Upper lobe of left lung (tissue), 6 donors: Measurements from ENCODE around the gene DST. TPM values are rescaled to one million over a fixed set of nuclear protein-coding genes. Genes with fewer than 3 reads are reported as not detected.

Source experiments
- ATAC-seq, 2 donors: fragments of 200-7000 bp; cut with Tn5 transposase; one replicate each; pipeline ENCODE4 v1.9.1; 2022; ENCODE audit warnings: mild to moderate bottlenecking in 2 of 2, moderate library complexity in 2 of 2; ENCODE audit not compliant: low FRiP score in 2 of 2
- DNase-seq, 2 donors: peaks; one replicate each; pipeline ENCODE4 v3.0.0-alpha.2; 2019 to 2020
- H3K27ac ChIP-seq, 4 donors: fragments of 200-600 bp; sonication (generic); one replicate each; pipeline ENCODE4 v1.5.1; 2016 to 2019
- H3K27me3 ChIP-seq, 4 donors: fragments of 200-600 bp; sonication (generic); one replicate each; pipeline ENCODE4 v1.5.1; 2017 to 2019
- H3K36me3 ChIP-seq, 4 donors: fragments of 200-600 bp; sonication (generic); one replicate each; pipeline ENCODE4 v1.5.1; 2016 to 2019
- H3K4me1 ChIP-seq, 4 donors: fragments of 200-600 bp; sonication (generic); one replicate each; pipeline ENCODE4 v1.5.1; 2018 to 2019
- H3K4me3 ChIP-seq, 4 donors: fragments of 200-600 bp; sonication (generic); one replicate each; pipeline ENCODE4 v1.5.1; 2017 to 2019; ENCODE audit warnings: mild to moderate bottlenecking in 2 of 4, moderate library complexity in 1 of 4
- H3K9me3 ChIP-seq, 4 donors: fragments of 200-600 bp; sonication (generic); one replicate each; pipeline ENCODE4 v1.5.1; 2018 to 2019
- EP300 ChIP-seq, 4 donors: sonication (generic); formaldehyde crosslinking; IDR thresholded peaks; one replicate each; pipeline ENCODE4 v1.5.1; 2017; ENCODE audit warnings: antibody characterized with exemption in 4 of 4, control low read depth in 2 of 4
- POLR2A ChIP-seq, 4 donors: fragments of 450-650 bp; IDR thresholded peaks; one replicate each; pipeline ENCODE4 v1.5.1; 2016 to 2017; ENCODE audit warnings: antibody characterized with exemption in 4 of 4, mild to moderate bottlenecking in 2 of 4
- POLR2AphosphoS5 ChIP-seq, 2 donors: sonication (generic); formaldehyde crosslinking; IDR thresholded peaks; one replicate each; pipeline ENCODE4 v1.5.1; 2017; ENCODE audit warnings: antibody characterized with exemption in 2 of 2
- WGBS, 2 donors: methylation state at CpG; one replicate each; pipeline ENCODE4 v1.1.5; 2017 to 2018; 5-methylcytosine and 5-hydroxymethylcytosine counted together
- total RNA-seq, 6 donors: library from RNA; depleted of rRNA in 4 of 6; stranded (reverse); fragments of >200 nt in 4 of 6; gene quantifications; one replicate each; pipeline versions ENCODE4 v1.1.0 to v1.2.1, GENCODE V29; 2016 to 2021
- TF ChIP-seq, protein P1 (sequence below), 6 experiments: fragments of 450-650 bp in 4 of 6; fragments of 200-600 bp in 2 of 6; sonication (generic) in 2 of 6; IDR thresholded peaks; one replicate each; pipeline ENCODE4 v1.5.1; 2016 to 2019; ENCODE audit warnings: antibody characterized with exemption in 6 of 6
- donor health status: DM: no; HTN: no; CAD: no; lungs with moderate emphysema.
- donor health status: DM: no; HTN: yes; CAD: no; lungs with severe emphysema.

The DST gene
- total RNA-seq, 6 donors from 2014 or later: 241 to 477 (median 341) TPM

DNA sequence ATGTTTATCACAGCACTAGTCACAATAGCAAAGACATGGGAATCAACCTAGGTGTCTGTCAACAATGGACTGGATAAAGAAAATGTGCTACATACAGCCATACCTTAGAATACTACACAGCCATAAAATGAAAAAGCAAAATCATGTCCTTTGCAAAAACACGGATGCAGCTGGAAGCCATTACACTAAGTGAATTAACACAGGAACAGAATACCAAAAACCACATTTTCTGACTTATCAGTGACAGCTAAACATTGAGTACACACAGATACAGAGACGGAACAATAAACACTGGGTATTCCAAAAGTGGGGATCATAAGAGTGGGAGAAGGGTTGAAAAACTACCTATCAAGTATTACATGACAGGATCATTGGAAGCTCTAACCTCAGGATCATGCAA, 43.3 kb upstream of the DST start:
- Histone ChIP-seq H3K4me1 (peaks cover 0 to 14% (median 2%) of the 10 kb centered on the region in 4 donors), H3K36me3 (no peaks in the 10 kb centered on the region), H3K9me3 (no peaks in the 10 kb centered on the region), H3K27me3 (no peaks in the 10 kb centered on the region), H3K4me3 (no peak overlapping the region), H3K27ac (peak overlapping the region in 2 of 4 donors; percentile 44 to 54)
- TF ChIP-seq, protein P1, sequence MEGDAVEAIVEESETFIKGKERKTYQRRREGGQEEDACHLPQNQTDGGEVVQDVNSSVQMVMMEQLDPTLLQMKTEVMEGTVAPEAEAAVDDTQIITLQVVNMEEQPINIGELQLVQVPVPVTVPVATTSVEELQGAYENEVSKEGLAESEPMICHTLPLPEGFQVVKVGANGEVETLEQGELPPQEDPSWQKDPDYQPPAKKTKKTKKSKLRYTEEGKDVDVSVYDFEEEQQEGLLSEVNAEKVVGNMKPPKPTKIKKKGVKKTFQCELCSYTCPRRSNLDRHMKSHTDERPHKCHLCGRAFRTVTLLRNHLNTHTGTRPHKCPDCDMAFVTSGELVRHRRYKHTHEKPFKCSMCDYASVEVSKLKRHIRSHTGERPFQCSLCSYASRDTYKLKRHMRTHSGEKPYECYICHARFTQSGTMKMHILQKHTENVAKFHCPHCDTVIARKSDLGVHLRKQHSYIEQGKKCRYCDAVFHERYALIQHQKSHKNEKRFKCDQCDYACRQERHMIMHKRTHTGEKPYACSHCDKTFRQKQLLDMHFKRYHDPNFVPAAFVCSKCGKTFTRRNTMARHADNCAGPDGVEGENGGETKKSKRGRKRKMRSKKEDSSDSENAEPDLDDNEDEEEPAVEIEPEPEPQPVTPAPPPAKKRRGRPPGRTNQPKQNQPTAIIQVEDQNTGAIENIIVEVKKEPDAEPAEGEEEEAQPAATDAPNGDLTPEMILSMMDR (IDR thresholded peaks at IDR 0.05): no peak
- TF ChIP-seq POLR2AphosphoS5 (IDR thresholded peaks at IDR 0.05) (no peak), EP300 (IDR thresholded peaks at IDR 0.05) (no peak), POLR2A (IDR thresholded peaks at IDR 0.05) (no peak)
- DNase-seq (no peak), ATAC-seq (no peak)
- 73 to 90% methylated on average over 2 of the region's 2 CpGs for WGBS, 2 donors

DNA sequence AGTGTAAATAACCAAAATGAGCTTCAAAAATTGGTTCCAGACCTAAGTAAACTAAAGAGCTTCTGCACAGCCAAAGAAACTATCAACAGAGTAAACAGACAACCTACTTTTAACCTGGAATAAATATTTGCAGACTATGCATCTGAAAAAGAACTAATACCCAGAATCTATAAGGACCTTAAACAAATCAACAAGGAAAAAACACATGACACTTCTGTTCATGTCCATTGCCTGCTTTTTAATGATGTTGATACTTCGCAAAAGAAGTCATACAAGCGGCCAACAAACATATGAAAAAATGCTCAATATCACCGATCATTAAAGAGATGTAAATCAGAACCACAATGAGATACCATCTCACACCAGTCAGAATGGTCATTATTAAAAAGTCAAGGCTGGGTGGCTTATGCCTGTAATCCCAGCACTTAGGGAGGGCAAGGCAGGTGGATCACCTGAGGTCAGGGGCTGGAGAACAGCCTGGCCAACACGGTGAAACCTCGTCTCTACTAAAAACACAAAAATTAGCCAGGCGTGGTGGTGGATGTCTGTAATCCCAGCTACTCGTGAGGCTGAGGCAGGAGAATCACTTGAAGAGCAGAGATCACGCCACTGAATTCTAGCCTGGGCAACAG, 42.5 kb upstream of the DST start:
- peaks cover 0 to 9% (median 2%) of the 10 kb centered on the region in 4 donors for H3K4me1 ChIP-seq
- peak overlapping the region; percentile 44 to 69 (median 52) for H3K27ac ChIP-seq
- no peaks in the 10 kb centered on the region for H3K9me3 ChIP-seq
- no peak overlapping the region for H3K4me3 ChIP-seq
- 88 to 97% methylated on average over 8 of the region's 8 CpGs for WGBS, 2 donors
- no peak for ATAC-seq
- no peaks in the 10 kb centered on the region for H3K27me3 ChIP-seq
- no peaks in the 10 kb centered on the region for H3K36me3 ChIP-seq
- TF ChIP-seq POLR2A (IDR thresholded peaks at IDR 0.05) (no peak), POLR2AphosphoS5 (IDR thresholded peaks at IDR 0.05) (no peak), EP300 (IDR thresholded peaks at IDR 0.05) (no peak)
- TF ChIP-seq, protein P1 (IDR thresholded peaks at IDR 0.05): no peak
- no peak for DNase-seq

DNA sequence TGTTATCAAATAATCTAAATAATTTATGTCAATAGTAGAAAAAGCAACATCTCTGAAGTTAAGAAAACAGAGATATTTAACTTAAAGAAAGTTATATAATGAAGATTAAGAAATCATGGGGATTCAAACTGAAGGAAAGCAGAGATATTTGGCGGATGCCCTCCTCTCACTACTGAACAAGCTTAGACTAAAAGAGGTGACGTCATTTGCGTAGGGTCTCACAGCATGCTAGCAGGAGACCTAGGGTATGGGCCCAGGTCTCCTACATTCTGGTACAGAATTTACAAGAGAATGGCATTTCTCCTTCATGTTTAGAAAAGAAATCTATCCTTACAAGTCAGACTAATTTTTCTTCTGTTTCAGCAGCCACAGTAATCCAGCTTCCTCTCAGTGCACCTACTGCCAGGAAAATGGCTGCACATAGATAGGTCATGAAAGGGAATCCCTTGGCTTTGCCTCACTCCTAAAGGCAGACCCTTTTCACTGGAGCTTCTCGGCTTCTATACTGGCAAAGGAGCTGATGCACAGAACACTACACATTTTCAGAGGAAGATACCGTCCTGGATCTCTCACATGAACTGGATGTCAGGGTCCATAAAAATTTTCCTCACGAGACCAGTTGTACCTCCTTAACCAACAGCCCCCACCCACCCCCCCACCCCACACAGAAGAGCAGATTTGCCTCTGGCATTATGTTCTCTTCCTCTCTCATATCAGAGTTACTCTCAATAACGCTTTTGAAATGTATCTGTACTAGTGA, 41.8 kb upstream of the DST start:
- H3K4me1 ChIP-seq: peaks cover 0 to 9% (median 2%) of the 10 kb centered on the region in 4 donors
- 90 to 91% methylated on average over 7 of the region's 7 CpGs for WGBS, 2 donors

DNA sequence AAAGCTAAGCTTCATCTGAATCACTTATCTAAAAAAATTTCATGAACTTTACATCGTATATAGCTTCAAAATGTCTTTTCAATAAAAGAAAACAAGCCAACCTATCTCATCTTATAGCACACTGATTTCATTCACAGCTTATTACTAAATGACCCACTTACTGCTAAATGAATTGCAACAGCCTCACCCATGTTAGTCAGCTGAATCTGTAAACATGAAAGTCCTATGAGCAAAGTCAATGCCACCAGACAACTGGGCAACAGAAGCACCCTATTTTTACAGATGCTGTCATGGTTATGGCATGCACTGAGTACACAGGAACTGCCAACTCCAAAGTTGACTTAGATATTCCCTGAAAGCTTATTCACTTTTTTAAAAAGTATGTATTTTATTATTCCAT, 41.2 kb upstream of the DST start:
- Histone ChIP-seq H3K27me3 (no peaks in the 10 kb centered on the region), H3K27ac (peak overlapping the region in 3 of 4 donors; percentile 44 to 63 (median 58)), H3K4me3 (no peak overlapping the region), H3K4me1 (peaks cover 0 to 9% (median 2%) of the 10 kb centered on the region in 4 donors), H3K36me3 (no peaks in the 10 kb centered on the region), H3K9me3 (no peaks in the 10 kb centered on the region)
- 72 to 73% methylated on average over 1 of the region's 1 CpG for WGBS, 2 donors
- peak; percentile 70 to 75 for ATAC-seq
- peak in 1 of 2 donors; percentile 35 for DNase-seq
- peak in 2 of 4 donors; percentile 17 to 72 for TF ChIP-seq EP300 (IDR thresholded peaks at IDR 0.05)
- no peak for TF ChIP-seq POLR2A (IDR thresholded peaks at IDR 0.05)
- peak in 1 of 2 donors; percentile 32 for TF ChIP-seq POLR2AphosphoS5 (IDR thresholded peaks at IDR 0.05)
- TF ChIP-seq, protein P1 (IDR thresholded peaks at IDR 0.05): no peak

More for the DNA sequence above, 41.8 kb upstream of the DST start:
- no peak overlapping the region for H3K4me3 ChIP-seq
- H3K27me3 ChIP-seq: no peaks in the 10 kb centered on the region
- H3K36me3 ChIP-seq: no peaks in the 10 kb centered on the region
- H3K27ac ChIP-seq: peak overlapping the region; percentile 44 to 69 (median 52)
- H3K9me3 ChIP-seq: no peaks in the 10 kb centered on the region
- DNase-seq (no peak), ATAC-seq (no peak)
- TF ChIP-seq POLR2AphosphoS5 (IDR thresholded peaks at IDR 0.05) (no peak), EP300 (IDR thresholded peaks at IDR 0.05) (no peak), POLR2A (IDR thresholded peaks at IDR 0.05) (no peak)
- TF ChIP-seq, protein P1 (IDR thresholded peaks at IDR 0.05): no peak
